NT2/D1 (cell line): ENCODE data around the gene BEND3.
"Not testable (repeated sequence)": the region's sequence is repeated elsewhere in the genome, so short reads cannot be mapped to it uniquely, and the experiment has no call there.

Experiments used
- SUZ12 ChIP-seq: IDR thresholded peaks from 2 replicates; pipeline ENCODE4 v1.6.1; 2011; ENCODE audit not compliant: insufficient read length, insufficient read depth; ENCODE audit errors: extremely low read depth
- ZNF274 ChIP-seq: IDR thresholded peaks from 2 replicates; pipeline ENCODE4 v1.6.1; 2011; ENCODE audit warnings: mild to moderate bottlenecking, low read depth, low read length

DNA sequence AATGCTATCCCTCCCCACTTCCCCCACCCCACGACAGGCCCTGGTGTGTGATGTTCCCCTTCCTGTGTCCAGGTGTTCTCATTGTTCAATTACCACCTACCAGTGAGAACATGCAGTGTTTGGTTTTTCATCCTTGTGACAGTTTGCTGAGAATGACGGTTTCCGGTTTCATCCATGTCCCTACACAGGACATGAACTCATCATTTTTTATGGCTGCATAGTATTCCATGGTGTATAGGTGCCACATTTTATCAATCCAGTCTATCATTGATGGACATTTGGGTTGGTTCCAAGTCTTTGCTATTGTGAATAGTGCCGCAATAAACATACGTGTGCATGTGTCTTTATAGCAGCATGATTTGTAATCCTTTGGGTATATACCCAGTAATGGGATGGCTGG, 49.0 kb upstream of the BEND3 start:
- TF ChIP-seq ZNF274, SUZ12: not testable (repeated sequence)
